GM21717 (cell line): ENCODE measurements around the gene IDH3B.
A peak's percentile ranks its signal among the peaks of the same experiment; 100 is the strongest.
"Not testable (repeated sequence)": the region's sequence is repeated elsewhere in the genome, so short reads cannot be mapped to it uniquely, and the experiment has no call there.

ENCODE experiments used
- ATAC-seq: cut with Tn5 transposase; IDR thresholded peaks from one replicate; pipeline ENCODE4 v1.9.1; 2021; ENCODE audit warnings: mild to moderate bottlenecking, moderate library complexity; ENCODE audit not compliant: unreplicated experiment

Gene IDH3B

GRCh38 chr20:2663887-2664719 is at the start of gene IDH3B:
Gene IDH3B, minus strand, starts transcription at chr20:2664216. Its CDS starts 28 bp downstream, at chr20:2664188.
- peak; percentile 84 for ATAC-seq

GRCh38 chr20:2713285-2713684 is 49.3 kb upstream of the IDH3B start:
- ATAC-seq, result no peak

DNA sequence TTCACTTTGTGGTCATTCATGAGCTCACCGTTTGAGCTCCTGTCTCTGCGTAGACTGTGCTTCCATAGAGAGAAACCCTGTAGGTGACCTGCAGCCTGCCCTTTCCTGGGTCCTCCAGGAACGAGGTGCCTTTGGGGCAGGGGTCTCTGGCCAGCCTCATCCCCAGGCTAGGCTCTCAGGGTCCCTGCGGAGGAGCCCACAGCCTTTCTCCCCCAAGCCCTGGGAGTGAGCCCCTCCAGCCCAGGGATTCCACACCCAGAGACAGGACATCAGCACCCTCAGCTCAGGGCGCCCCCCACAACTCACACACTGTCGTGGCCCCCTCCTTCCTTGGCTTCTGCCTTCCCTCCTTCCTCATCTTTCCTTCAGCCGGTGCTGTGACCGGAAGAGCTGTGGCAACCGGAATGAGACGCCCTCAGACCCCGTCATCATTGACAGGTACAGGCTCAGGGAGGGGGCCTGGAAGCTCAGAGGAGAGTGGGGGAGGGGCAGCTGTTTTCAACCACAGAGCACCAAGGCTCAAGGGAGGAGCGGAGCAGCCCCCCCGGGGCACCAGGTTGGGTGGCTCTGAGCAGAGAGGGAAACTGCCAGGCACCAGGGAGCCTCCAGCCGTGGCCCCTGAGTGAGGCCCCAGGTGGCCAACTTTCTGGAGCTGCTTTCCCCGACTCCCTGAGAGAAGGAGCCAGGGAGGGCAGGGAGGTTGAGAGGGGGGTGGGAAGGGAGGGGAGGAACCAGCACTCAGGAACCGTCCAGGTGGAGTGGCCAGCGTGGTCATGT is 45.4 kb upstream of the IDH3B start:
- no peak for ATAC-seq

DNA sequence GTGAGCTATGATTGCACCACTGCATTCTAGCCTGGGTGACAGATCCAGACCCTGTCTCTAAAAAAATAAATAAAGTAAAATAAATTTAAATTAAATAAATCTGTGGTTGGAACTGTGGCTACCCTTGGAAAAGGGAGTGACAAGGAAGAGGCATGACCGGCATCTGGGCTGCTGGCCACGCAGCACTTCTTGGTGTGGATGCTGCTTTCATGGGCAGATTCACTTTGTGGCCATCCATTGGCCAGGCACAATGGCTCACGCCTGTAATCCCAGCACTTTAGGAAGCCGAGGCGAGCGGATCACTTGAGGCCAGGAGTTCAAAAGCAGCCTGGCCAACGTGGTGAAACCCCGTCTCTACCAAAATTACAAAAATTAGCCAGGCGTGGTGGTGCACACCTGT is 44.6 kb upstream of the IDH3B start:
- ATAC-seq, result no peak

- no peak for ATAC-seq
These were observed 44.0 kb upstream of the IDH3B start for GRCh38 chr20:2708073-2708415.

- no peak for ATAC-seq
These were observed 43.5 kb upstream of the IDH3B start for GRCh38 chr20:2707353-2708072.

DNA sequence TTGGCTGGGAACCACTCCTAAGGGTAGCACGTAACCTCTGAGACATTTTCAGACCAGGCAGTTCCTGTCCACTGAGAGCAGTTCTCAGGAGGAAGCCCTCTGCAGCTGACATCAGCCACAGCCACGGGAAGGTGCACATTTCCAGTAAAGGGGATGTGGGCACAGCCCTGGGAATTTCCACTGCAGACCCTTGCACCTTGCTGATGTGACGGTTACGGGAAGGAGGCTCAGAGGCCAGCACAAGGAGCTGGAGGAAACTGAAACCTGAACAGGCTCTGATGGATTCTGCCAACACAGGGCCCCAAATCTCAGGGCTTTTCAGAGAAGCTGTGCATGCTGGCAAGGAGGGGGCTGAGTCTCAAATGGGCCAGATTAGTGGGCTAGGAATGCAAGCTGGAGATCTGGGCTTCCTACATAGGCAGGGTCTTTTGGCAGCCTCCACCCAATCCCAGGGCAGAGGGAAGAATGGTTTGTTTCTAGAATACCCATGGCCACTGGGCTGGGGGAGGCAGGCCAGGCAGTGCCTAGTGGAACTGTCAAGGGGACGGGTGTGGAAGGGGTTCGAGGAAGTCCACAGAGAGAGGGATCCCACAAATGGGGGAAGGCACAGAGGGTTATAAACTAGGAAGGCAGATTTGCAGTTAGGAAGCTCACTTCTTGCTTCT is 42.8 kb upstream of the IDH3B start:
- no peak for ATAC-seq

DNA sequence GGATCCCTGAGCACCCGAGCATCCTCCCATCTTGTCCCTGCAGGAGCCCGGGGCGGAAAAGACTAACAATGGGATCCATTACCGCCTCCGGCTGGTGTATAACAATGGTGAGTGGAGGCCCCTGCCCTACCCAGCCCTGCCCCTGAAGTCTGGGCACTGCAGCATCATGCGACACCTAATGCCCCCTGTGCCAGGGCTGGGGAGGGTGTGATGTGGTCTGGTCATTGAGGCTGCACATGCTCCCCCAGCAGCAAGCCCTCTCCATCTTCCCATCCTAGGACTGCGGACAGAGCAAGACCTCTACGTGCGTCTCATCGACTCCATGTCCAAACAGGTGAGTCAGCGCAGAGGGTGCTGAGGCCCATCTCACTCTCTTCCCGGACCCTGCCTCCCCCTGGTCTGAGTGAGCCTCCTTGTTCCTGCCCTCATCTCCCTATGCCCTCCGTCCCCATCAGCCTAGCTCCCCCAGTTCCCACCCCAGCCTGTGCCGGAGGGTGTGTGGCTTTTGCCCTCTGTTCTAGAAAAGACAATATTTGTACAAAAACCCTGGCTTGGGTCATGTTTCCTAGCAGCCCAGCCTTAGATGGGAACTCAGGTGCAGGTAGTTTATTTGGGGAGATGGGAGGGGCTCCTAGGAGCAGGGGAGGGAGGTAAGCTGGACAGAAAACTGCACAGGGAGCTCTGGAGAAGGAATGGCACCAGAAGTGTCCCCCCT is 42.1 kb upstream of the IDH3B start:
- no peak for ATAC-seq

GRCh38 chr20:2703716-2704475 is 39.9 kb upstream of the IDH3B start:
- ATAC-seq, result no peak

DNA sequence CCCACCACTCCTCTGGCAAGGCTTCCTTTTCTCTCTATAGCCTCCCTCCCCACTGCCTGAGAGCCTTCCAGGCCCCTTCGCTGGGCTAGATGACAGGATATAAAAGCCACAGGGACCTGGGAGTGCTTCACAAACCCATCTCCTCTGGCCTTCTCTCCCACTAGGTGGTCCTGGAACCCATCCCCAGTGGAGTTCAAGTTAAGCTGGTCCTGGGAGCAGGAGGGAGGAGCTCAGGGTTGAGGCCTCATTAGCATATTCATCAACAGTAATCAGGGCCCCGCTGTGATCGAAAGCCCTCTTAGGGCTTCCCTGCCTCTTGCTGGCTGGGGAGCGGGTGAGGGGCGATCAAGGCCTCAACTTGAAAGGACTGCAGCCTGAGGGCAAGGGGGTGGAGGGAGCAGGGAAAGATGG is 37.7 kb upstream of the IDH3B start:
- no peak for ATAC-seq

GRCh38 chr20:2700913-2701620 is 37.1 kb upstream of the IDH3B start:
- no peak for ATAC-seq

GRCh38 chr20:2699775-2700413 is 35.9 kb upstream of the IDH3B start:
- ATAC-seq, result no peak

DNA sequence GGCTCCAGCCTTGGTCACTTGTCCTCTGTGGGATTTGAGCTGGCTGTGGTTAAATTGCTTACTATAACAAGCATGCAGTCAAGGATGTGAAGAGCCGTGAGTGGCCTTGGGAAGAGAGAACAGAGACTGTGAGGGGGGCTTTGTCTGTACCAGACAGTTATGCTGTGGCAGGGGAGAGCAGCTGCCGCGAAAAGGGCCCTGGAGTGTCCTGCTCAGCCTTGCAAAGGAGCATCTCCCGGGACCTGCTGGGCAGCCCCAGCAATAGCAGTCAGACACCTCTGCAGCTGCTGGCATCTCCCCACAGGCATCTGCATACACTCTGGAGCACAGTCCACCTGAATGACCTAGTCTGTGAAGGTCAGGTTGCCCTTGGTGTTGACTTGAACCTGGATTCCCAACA is 34.9 kb upstream of the IDH3B start:
- no peak for ATAC-seq

- no peak for ATAC-seq
These were observed 34.3 kb upstream of the IDH3B start for GRCh38 chr20:2698186-2698817.

GRCh38 chr20:2697768-2698167 is 33.8 kb upstream of the IDH3B start:
- ATAC-seq, result no peak

DNA sequence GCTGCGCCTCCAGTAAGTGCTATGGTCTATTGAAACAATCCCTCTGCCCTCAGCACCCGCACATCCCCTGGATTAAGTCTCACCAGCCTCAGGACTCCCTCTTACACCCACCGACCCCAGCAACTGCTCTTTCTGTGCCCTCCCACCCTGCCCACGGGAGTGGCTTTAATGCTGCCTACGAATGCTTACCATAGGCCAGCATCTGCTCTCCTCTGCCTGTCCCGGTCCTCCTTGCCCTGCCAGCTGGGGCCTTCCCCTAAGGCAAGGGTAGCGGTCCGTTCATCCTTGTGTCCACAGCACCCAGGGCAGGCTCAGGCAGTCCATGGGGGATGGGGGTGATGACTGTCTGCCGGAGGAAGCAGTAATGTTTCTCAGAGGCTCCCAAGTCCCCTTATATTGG is 32.6 kb upstream of the IDH3B start:
- ATAC-seq, result no peak

DNA sequence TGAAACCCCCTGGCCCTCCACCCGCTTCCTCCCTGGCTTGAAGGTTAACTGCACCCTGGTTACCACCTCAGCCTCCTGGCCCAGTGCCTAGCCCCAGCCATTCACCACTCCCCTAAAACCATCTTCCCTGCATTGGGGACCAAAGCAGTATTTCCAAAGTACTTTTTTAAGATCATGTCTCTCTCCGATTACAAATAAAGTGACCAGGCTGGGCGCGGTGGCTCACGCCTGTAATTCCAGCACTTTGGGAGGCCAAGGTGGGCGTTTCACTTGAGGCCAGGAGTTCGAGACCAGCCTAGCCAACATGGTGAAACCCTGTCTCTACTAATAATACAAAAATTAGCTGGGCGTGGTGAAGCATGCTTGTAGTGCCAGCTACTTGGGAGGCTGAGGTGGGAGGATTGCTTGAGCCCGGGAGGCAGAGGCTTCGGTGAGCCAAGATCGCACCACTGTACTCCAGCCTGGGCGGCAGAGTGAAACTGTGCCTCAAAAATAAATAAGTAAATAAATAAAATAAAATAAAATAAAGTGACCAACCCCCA is 32.0 kb upstream of the IDH3B start:
- not testable (repeated sequence) for ATAC-seq
